WTC11 (cell line): ENCODE measurements around the gene NCBP3. TPM values are rescaled to one million over a fixed set of nuclear protein-coding genes. Genes with fewer than 3 reads are reported as not detected.

Source experiments
- ATAC-seq: fragments of 200-7000 bp; cut with Tn5 transposase; 2 replicates; pipeline ENCODE4 v1.10.0; 2021; ENCODE audit warnings: mild to moderate bottlenecking, moderate library complexity
- CTCF ChIA-PET: fragments of 300-600 bp; sonication (Branson Sonifier 250); formaldehyde crosslinking; loops from one replicate; lab custom pipeline; 2021; ENCODE audit warnings: antibody characterized with exemption; lab: Charles Lee
- POLR2A ChIA-PET: fragments of 350-600 bp; sonication (Branson Sonifier 250); formaldehyde crosslinking; loops from one replicate; lab custom pipeline; 2021; ENCODE audit warnings: antibody characterized with exemption; lab: Charles Lee
- DNase-seq: peaks from one replicate; pipeline ENCODE4 v3.0.0; 2021; ENCODE audit warnings: low spot score
- H3K27ac Mint-ChIP-seq: 2 replicates; pipeline ENCODE4 v1.8.0; 2021; ENCODE audit warnings: mixed read lengths
- H3K27me3 Mint-ChIP-seq: 2 replicates; pipeline ENCODE4 v1.8.0; 2021; ENCODE audit warnings: low read depth, mild to moderate bottlenecking, moderate library complexity, mixed read lengths
- H3K36me3 Mint-ChIP-seq: 2 replicates; pipeline ENCODE4 v1.8.0; 2021; ENCODE audit warnings: mixed read lengths
- H3K4me1 Mint-ChIP-seq: 2 replicates; pipeline ENCODE4 v1.8.0; 2022; ENCODE audit warnings: mixed read lengths
- H3K4me3 Mint-ChIP-seq: 2 replicates; pipeline ENCODE4 v1.8.0; 2021; ENCODE audit warnings: mild to moderate bottlenecking, moderate library complexity, mixed read lengths
- H3K9me3 Mint-ChIP-seq: 2 replicates; pipeline ENCODE4 v1.8.0; 2021; ENCODE audit warnings: mixed read lengths
- AFF4 ChIP-seq: sonication (generic); formaldehyde crosslinking; IDR thresholded peaks from 2 replicates; pipeline ENCODE4 v1.8.1; 2023; ENCODE audit warnings: mild to moderate bottlenecking, missing genetic modification reagents, borderline replicate concordance
- CBFB ChIP-seq: sonication (generic); formaldehyde crosslinking; IDR thresholded peaks from 2 replicates; pipeline ENCODE4 v1.8.1; 2022; ENCODE audit warnings: mild to moderate bottlenecking, low read depth, missing genetic modification reagents
- FOXP1 ChIP-seq: sonication (generic); formaldehyde crosslinking; IDR thresholded peaks from 2 replicates; pipeline ENCODE4 v1.8.0; 2022; ENCODE audit warnings: missing genetic modification reagents, mild to moderate bottlenecking, moderate library complexity, borderline replicate concordance
- GTF2I ChIP-seq: fragments of 250-450 bp; sonication (Bioruptor Pico); conservative IDR thresholded peaks from 2 replicates; pipeline ENCODE4 v1.4.0; 2021; ENCODE audit warnings: mild to moderate bottlenecking
- MXD4 ChIP-seq: fragments of 250-450 bp; sonication (Bioruptor Pico); IDR thresholded peaks from 2 replicates; pipeline ENCODE4 v1.8.0; 2021; ENCODE audit warnings: mild to moderate bottlenecking, moderate library complexity, borderline replicate concordance
- NFE2L1 ChIP-seq: sonication (generic); formaldehyde crosslinking; IDR thresholded peaks from 2 replicates; pipeline ENCODE4 v1.8.1; 2023; ENCODE audit warnings: missing genetic modification reagents
- NR1H2 ChIP-seq: sonication (generic); formaldehyde crosslinking; IDR thresholded peaks from 2 replicates; pipeline ENCODE4 v1.9.0; 2021; ENCODE audit warnings: mild to moderate bottlenecking, moderate library complexity, missing genetic modification reagents
- PRDM15 ChIP-seq: sonication (generic); formaldehyde crosslinking; IDR thresholded peaks from 2 replicates; pipeline ENCODE4 v1.8.0; 2022; ENCODE audit warnings: missing genetic modification reagents
- SMAD3 ChIP-seq: sonication (generic); formaldehyde crosslinking; IDR thresholded peaks from 2 replicates; pipeline ENCODE4 v1.8.0; 2022; ENCODE audit warnings: missing genetic modification reagents, mild to moderate bottlenecking, borderline replicate concordance
- SP1 ChIP-seq: sonication (generic); formaldehyde crosslinking; conservative IDR thresholded peaks from 2 replicates; pipeline ENCODE4 v1.8.1; 2022; ENCODE audit warnings: missing genetic modification reagents
- TCF7 ChIP-seq: sonication (generic); formaldehyde crosslinking; IDR thresholded peaks from 2 replicates; pipeline ENCODE4 v1.8.0; 2022; ENCODE audit warnings: mild to moderate bottlenecking, low read depth, missing genetic modification reagents, moderate library complexity
- USF1 ChIP-seq: sonication (generic); formaldehyde crosslinking; IDR thresholded peaks from 2 replicates; pipeline ENCODE4 v1.8.0; 2022; ENCODE audit warnings: mild to moderate bottlenecking, missing genetic modification reagents
- ZNF121 ChIP-seq: sonication (generic); formaldehyde crosslinking; IDR thresholded peaks from 2 replicates; pipeline ENCODE4 v1.8.0; 2023; ENCODE audit warnings: missing genetic modification reagents
- ZNF317 ChIP-seq: sonication (generic); formaldehyde crosslinking; IDR thresholded peaks from 2 replicates; pipeline ENCODE4 v1.8.1; 2023; ENCODE audit warnings: low read depth, mild to moderate bottlenecking, moderate library complexity, missing genetic modification reagents, borderline replicate concordance
- ZNF396 ChIP-seq: fragments of 250-450 bp; sonication (Bioruptor Pico); IDR thresholded peaks from 2 replicates; pipeline ENCODE4 v1.8.0; 2021; ENCODE audit warnings: mild to moderate bottlenecking, moderate library complexity, borderline replicate concordance
- ZNF423 ChIP-seq: fragments of 250-450 bp; sonication (Bioruptor Pico); IDR thresholded peaks from 2 replicates; pipeline ENCODE4 v2.1.2; 2022; ENCODE audit warnings: mild to moderate bottlenecking, moderate library complexity
- ZNF671 ChIP-seq: fragments of 250-450 bp; sonication (Bioruptor Pico); IDR thresholded peaks from 2 replicates; pipeline ENCODE4 v1.8.0; 2021; ENCODE audit warnings: mild to moderate bottlenecking
- ZSCAN18 ChIP-seq: fragments of 250-450 bp; sonication (Bioruptor Pico); IDR thresholded peaks from 2 replicates; pipeline ENCODE4 v2.1.2; 2022; ENCODE audit warnings: mild to moderate bottlenecking, moderate library complexity
- total RNA-seq: library from RNA; stranded (reverse); gene quantifications from 3 replicates; pipeline ENCODE4 v1.2.3, GENCODE V29; 2021
- TF ChIP-seq, protein P1 (sequence below): sonication (generic); formaldehyde crosslinking; IDR thresholded peaks from 2 replicates; pipeline ENCODE4 v1.8.1; 2022; ENCODE audit warnings: missing genetic modification reagents, borderline replicate concordance
- TF ChIP-seq, protein P2 (sequence below): sonication (generic); formaldehyde crosslinking; IDR thresholded peaks from 2 replicates; pipeline ENCODE4 v1.8.1; 2023; ENCODE audit warnings: mild to moderate bottlenecking, missing genetic modification reagents
- TF ChIP-seq, protein P3 (sequence below): fragments of 200-600 bp; IDR thresholded peaks from 2 replicates; pipeline ENCODE4 v1.8.0; 2022; ENCODE audit warnings: antibody characterized with exemption

The NCBP3 gene
- total RNA-seq, 1 experiment from 2014 or later: 48.7 TPM

DNA sequence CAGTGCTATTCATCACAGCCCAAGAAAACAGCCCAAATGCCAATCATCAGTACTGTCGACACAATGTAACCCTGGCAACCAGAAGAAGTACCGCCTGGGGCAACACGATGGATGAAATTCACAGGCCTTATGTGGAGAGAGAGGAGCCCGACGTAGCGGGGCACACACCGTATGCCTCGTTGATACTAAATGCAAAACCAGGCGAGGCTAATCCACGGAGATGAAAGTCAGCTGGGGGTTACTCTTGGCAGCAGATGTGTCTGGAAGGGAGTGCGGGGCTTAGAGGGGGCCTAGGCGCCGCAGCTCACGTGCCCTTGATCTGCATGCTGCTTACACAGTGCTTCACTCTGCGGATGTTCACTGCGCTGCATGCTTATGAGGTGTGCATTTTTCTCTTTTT is 74.9 kb downstream of the NCBP3 start (continued):
- TF ChIP-seq, protein P1, sequence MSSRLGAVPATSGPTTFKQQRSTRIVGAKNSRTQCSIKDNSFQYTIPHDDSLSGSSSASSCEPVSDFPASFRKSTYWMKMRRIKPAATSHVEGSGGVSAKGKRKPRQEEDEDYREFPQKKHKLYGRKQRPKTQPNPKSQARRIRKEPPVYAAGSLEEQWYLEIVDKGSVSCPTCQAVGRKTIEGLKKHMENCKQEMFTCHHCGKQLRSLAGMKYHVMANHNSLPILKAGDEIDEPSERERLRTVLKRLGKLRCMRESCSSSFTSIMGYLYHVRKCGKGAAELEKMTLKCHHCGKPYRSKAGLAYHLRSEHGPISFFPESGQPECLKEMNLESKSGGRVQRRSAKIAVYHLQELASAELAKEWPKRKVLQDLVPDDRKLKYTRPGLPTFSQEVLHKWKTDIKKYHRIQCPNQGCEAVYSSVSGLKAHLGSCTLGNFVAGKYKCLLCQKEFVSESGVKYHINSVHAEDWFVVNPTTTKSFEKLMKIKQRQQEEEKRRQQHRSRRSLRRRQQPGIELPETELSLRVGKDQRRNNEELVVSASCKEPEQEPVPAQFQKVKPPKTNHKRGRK: no peak
- TF ChIP-seq SP1 (CRISPR knock-in tag) (no peak), ZNF317 (CRISPR knock-in tag) (no peak), GTF2I (CRISPR knock-in tag) (no peak), ZNF423 (CRISPR knock-in tag) (no peak), FOXP1 (CRISPR knock-in tag) (no peak), ZNF396 (no peak), USF1 (CRISPR knock-in tag) (no peak)
- TF ChIP-seq, protein P2, sequence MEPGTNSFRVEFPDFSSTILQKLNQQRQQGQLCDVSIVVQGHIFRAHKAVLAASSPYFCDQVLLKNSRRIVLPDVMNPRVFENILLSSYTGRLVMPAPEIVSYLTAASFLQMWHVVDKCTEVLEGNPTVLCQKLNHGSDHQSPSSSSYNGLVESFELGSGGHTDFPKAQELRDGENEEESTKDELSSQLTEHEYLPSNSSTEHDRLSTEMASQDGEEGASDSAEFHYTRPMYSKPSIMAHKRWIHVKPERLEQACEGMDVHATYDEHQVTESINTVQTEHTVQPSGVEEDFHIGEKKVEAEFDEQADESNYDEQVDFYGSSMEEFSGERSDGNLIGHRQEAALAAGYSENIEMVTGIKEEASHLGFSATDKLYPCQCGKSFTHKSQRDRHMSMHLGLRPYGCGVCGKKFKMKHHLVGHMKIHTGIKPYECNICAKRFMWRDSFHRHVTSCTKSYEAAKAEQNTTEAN: no peak
- TF ChIP-seq, protein P3, sequence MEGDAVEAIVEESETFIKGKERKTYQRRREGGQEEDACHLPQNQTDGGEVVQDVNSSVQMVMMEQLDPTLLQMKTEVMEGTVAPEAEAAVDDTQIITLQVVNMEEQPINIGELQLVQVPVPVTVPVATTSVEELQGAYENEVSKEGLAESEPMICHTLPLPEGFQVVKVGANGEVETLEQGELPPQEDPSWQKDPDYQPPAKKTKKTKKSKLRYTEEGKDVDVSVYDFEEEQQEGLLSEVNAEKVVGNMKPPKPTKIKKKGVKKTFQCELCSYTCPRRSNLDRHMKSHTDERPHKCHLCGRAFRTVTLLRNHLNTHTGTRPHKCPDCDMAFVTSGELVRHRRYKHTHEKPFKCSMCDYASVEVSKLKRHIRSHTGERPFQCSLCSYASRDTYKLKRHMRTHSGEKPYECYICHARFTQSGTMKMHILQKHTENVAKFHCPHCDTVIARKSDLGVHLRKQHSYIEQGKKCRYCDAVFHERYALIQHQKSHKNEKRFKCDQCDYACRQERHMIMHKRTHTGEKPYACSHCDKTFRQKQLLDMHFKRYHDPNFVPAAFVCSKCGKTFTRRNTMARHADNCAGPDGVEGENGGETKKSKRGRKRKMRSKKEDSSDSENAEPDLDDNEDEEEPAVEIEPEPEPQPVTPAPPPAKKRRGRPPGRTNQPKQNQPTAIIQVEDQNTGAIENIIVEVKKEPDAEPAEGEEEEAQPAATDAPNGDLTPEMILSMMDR: no peak
- TF ChIP-seq, all 79 proteins: peak for 0

- DNase-seq (no peak), ATAC-seq (no peak)
- peaks cover 15% of the 10 kb centered on the region for H3K4me1 Mint-ChIP-seq
- H3K9me3 Mint-ChIP-seq: peaks cover 12% of the 10 kb centered on the region
- POLR2A ChIA-PET: no interaction called here
- TF ChIP-seq FOXP1 (CRISPR knock-in tag): no peak
- no peak for TF ChIP-seq ZSCAN18 (CRISPR knock-in tag)
- TF ChIP-seq NFE2L1 (CRISPR knock-in tag): no peak
- TF ChIP-seq AFF4 (CRISPR knock-in tag): no peak
- no peak for TF ChIP-seq ZNF423 (CRISPR knock-in tag)
- TF ChIP-seq ZNF121: no peak
- TF ChIP-seq SMAD3: no peak
- TF ChIP-seq PRDM15: no peak
- TF ChIP-seq NR1H2 (CRISPR knock-in tag): no peak
- TF ChIP-seq CBFB (CRISPR knock-in tag): no peak
- TF ChIP-seq MXD4 (CRISPR knock-in tag): no peak
- no peak for TF ChIP-seq TCF7 (CRISPR knock-in tag)
- no peak for TF ChIP-seq ZNF671 (CRISPR knock-in tag)
- H3K36me3 Mint-ChIP-seq: peaks cover 4% of the 10 kb centered on the region; the same call in 1 of the 2 replicates
- H3K27ac Mint-ChIP-seq: no peak overlapping the region
- no peaks in the 10 kb centered on the region; the same call in 1 of the 2 replicates for H3K27me3 Mint-ChIP-seq
- CTCF ChIA-PET: interaction anchor here (1.0 to 7.5 kb wide), 5 partner anchors 32 to 144 kb away, joined by 3 to 125 read pairs (median 3); partner anchors contain the start of gene NCBP3
- H3K4me3 Mint-ChIP-seq: no peak overlapping the region
These were observed 75.6 kb downstream of the NCBP3 start for GRCh38 chr17:3770466-3770865.
